ENCODE measurements around the gene CCDC141. TPM values are rescaled to one million over a fixed set of nuclear protein-coding genes. Genes with fewer than 3 reads are reported as not detected.
A peak's percentile ranks its signal among the peaks of the same experiment; 100 is the strongest.

CCDC141 gene
- total and polyA plus RNA-seq, 7 experiments from 2014 or later = 8.2 to 39.2 (median 34.4) TPM

- H3K36me3 ChIP-seq (ENCODE audit: control insufficient read depth in 2 of 3, insufficient read depth in 3 of 3, low read length in 3 of 3) = no peaks in the 10 kb centered on the region
- H3K9me3 ChIP-seq (ENCODE audit: control insufficient read depth in 2 of 3, low read length in 3 of 3) = no peaks in the 10 kb centered on the region
- H3K9me3 Mint-ChIP-seq = peaks cover 7 to 50% (median 22%) of the 10 kb centered on the region in 11 donors
- no peaks in the 10 kb centered on the region for H3K4me1 Mint-ChIP-seq
- H3K27me3 ChIP-seq (ENCODE audit: control insufficient read depth in 2 of 2, insufficient read depth in 2 of 2, low read length in 2 of 2) = no peaks in the 10 kb centered on the region
- peaks cover 15 to 74% (median 62%) of the 10 kb centered on the region in 5 donors for H3K36me3 Mint-ChIP-seq
- no peak for ATAC-seq
- H3K4me3 Mint-ChIP-seq = no peak overlapping the region
- CTCF ChIA-PET = no interaction called here
- H3K27me3 Mint-ChIP-seq = no peaks in the 10 kb centered on the region
- H3K27ac Mint-ChIP-seq = no peak overlapping the region
- POLR2A ChIA-PET = no interaction called here
- no peak for DNase-seq
- H3K4me1 ChIP-seq (ENCODE audit: control insufficient read depth in 2 of 2, insufficient read depth in 2 of 2, low read length in 2 of 2) = no peaks in the 10 kb centered on the region
- intact Hi-C loops (cut with micrococcal nuclease) = no loop called here
- no peak overlapping the region for H3K27ac ChIP-seq (ENCODE audit: low read depth, low read length)
- no peak overlapping the region for H3K4me3 ChIP-seq (ENCODE audit: low read length)
Observed at GRCh38 chr2:178933493-178933892, 116.4 kb downstream of the CCDC141 start.

GRCh38 chr2:178928077-178928476, 121.9 kb downstream of the CCDC141 start:
- no peak overlapping the region for H3K4me3 ChIP-seq (ENCODE audit: low read length)
- peaks cover 0 to 2% (median 0%) of the 10 kb centered on the region in 7 donors for H3K4me1 Mint-ChIP-seq
- H3K27me3 ChIP-seq (ENCODE audit: control insufficient read depth in 2 of 2, insufficient read depth in 2 of 2, low read length in 2 of 2) = no peaks in the 10 kb centered on the region
- H3K4me1 ChIP-seq (ENCODE audit: control insufficient read depth in 2 of 2, insufficient read depth in 2 of 2, low read length in 2 of 2) = no peaks in the 10 kb centered on the region
- intact Hi-C loops (cut with micrococcal nuclease) = no loop called here
- DNase-seq (no peak), ATAC-seq (no peak)
- CTCF ChIA-PET = interaction anchor here (1.5 kb wide), 1 partner anchor 202 kb away, joined by 6 read pairs; no protein-coding TSS in a partner anchor
- H3K27ac ChIP-seq (ENCODE audit: low read depth, low read length) = no peak overlapping the region
- no peaks in the 10 kb centered on the region for H3K9me3 ChIP-seq (ENCODE audit: control insufficient read depth in 2 of 3, low read length in 3 of 3)
- no peaks in the 10 kb centered on the region for H3K27me3 Mint-ChIP-seq
- no peak overlapping the region for H3K27ac Mint-ChIP-seq
- no peaks in the 10 kb centered on the region for H3K36me3 ChIP-seq (ENCODE audit: control insufficient read depth in 2 of 3, insufficient read depth in 3 of 3, low read length in 3 of 3)
- H3K4me3 Mint-ChIP-seq = no peak overlapping the region
- H3K36me3 Mint-ChIP-seq = peaks cover 4 to 58% (median 41%) of the 10 kb centered on the region in 5 donors
- H3K9me3 Mint-ChIP-seq = peaks cover 0 to 22% (median 5%) of the 10 kb centered on the region in 11 donors
- POLR2A ChIA-PET = no interaction called here

GRCh38 chr2:178927173-178927572, 122.8 kb downstream of the CCDC141 start:
- Histone ChIP-seq H3K4me1 (ENCODE audit: control insufficient read depth in 2 of 2, insufficient read depth in 2 of 2, low read length in 2 of 2) (no peaks in the 10 kb centered on the region), H3K36me3 (ENCODE audit: control insufficient read depth in 2 of 3, insufficient read depth in 3 of 3, low read length in 3 of 3) (no peaks in the 10 kb centered on the region), H3K4me3 (ENCODE audit: low read length) (no peak overlapping the region), H3K27ac (ENCODE audit: low read depth, low read length) (no peak overlapping the region), H3K9me3 (ENCODE audit: control insufficient read depth in 2 of 3, low read length in 3 of 3) (no peaks in the 10 kb centered on the region), H3K27me3 (ENCODE audit: control insufficient read depth in 2 of 2, insufficient read depth in 2 of 2, low read length in 2 of 2) (no peaks in the 10 kb centered on the region)
- no peaks in the 10 kb centered on the region for H3K27me3 Mint-ChIP-seq
- H3K4me1 Mint-ChIP-seq = peaks cover 0 to 2% (median 0%) of the 10 kb centered on the region in 7 donors
- ChIA-PET CTCF (interaction anchor here (0.7 to 1.5 kb wide), 2 partner anchors 203 kb away, joined by 3 to 6 read pairs; no protein-coding TSS in a partner anchor), POLR2A (no interaction called here)
- no peak for DNase-seq
- intact Hi-C loops (cut with micrococcal nuclease) = no loop called here
- peaks cover 4 to 50% (median 35%) of the 10 kb centered on the region in 5 donors for H3K36me3 Mint-ChIP-seq
- no peak for ATAC-seq
- peak overlapping the region in 1 of 9 donors; percentile 31 for H3K27ac Mint-ChIP-seq
- peaks cover 0 to 19% (median 5%) of the 10 kb centered on the region in 11 donors for H3K9me3 Mint-ChIP-seq
- H3K4me3 Mint-ChIP-seq = no peak overlapping the region

GRCh38 chr2:178924817-178925216, 125.1 kb downstream of the CCDC141 start:
- no peak for DNase-seq
- Mint-ChIP-seq H3K27me3 (no peaks in the 10 kb centered on the region), H3K27ac (peak overlapping the region in 1 of 9 donors; percentile 58), H3K9me3 (no peaks in the 10 kb centered on the region), H3K36me3 (peaks cover 0 to 33% (median 13%) of the 10 kb centered on the region in 5 donors), H3K4me3 (no peak overlapping the region), H3K4me1 (peaks cover 0 to 2% (median 0%) of the 10 kb centered on the region in 7 donors)
- H3K9me3 ChIP-seq (ENCODE audit: control insufficient read depth in 2 of 3, low read length in 3 of 3) = no peaks in the 10 kb centered on the region
- H3K27me3 ChIP-seq (ENCODE audit: control insufficient read depth in 2 of 2, insufficient read depth in 2 of 2, low read length in 2 of 2) = no peaks in the 10 kb centered on the region
- ChIA-PET CTCF (no interaction called here), POLR2A (no interaction called here)
- ATAC-seq = no peak
- H3K27ac ChIP-seq (ENCODE audit: low read depth, low read length) = no peak overlapping the region
- H3K4me3 ChIP-seq (ENCODE audit: low read length) = no peak overlapping the region
- H3K4me1 ChIP-seq (ENCODE audit: control insufficient read depth in 2 of 2, insufficient read depth in 2 of 2, low read length in 2 of 2) = no peaks in the 10 kb centered on the region
- intact Hi-C loops (cut with micrococcal nuclease) = no loop called here
- no peaks in the 10 kb centered on the region for H3K36me3 ChIP-seq (ENCODE audit: control insufficient read depth in 2 of 3, insufficient read depth in 3 of 3, low read length in 3 of 3)

GRCh38 chr2:178923546-178923945, 126.4 kb downstream of the CCDC141 start:
- intact Hi-C loops (cut with micrococcal nuclease) = no loop called here
- peaks cover 0 to 2% (median 0%) of the 10 kb centered on the region in 7 donors for H3K4me1 Mint-ChIP-seq
- DNase-seq = no peak
- Histone ChIP-seq H3K27ac (ENCODE audit: low read depth, low read length) (no peak overlapping the region), H3K27me3 (ENCODE audit: control insufficient read depth in 2 of 2, insufficient read depth in 2 of 2, low read length in 2 of 2) (no peaks in the 10 kb centered on the region), H3K4me3 (ENCODE audit: low read length) (no peak overlapping the region), H3K36me3 (ENCODE audit: control insufficient read depth in 2 of 3, insufficient read depth in 3 of 3, low read length in 3 of 3) (no peaks in the 10 kb centered on the region), H3K9me3 (ENCODE audit: control insufficient read depth in 2 of 3, low read length in 3 of 3) (no peaks in the 10 kb centered on the region), H3K4me1 (ENCODE audit: control insufficient read depth in 2 of 2, insufficient read depth in 2 of 2, low read length in 2 of 2) (no peaks in the 10 kb centered on the region)
- ChIA-PET POLR2A (no interaction called here), CTCF (interaction anchor here (0.6 kb wide), 1 partner anchor 582 kb away, joined by 4 read pairs; no protein-coding TSS in a partner anchor)
- H3K36me3 Mint-ChIP-seq = peaks cover 1 to 38% (median 15%) of the 10 kb centered on the region in 5 donors
- H3K4me3 Mint-ChIP-seq = no peak overlapping the region
- no peaks in the 10 kb centered on the region for H3K27me3 Mint-ChIP-seq
- H3K27ac Mint-ChIP-seq = no peak overlapping the region
- no peak for ATAC-seq
- no peaks in the 10 kb centered on the region for H3K9me3 Mint-ChIP-seq

GRCh38 chr2:178920916-178921513, 128.9 kb downstream of the CCDC141 start:
- peaks cover 0 to 3% (median 0%) of the 10 kb centered on the region in 7 donors for H3K4me1 Mint-ChIP-seq
- no peaks in the 10 kb centered on the region for H3K9me3 ChIP-seq (ENCODE audit: control insufficient read depth in 2 of 3, low read length in 3 of 3)
- no peak overlapping the region for H3K4me3 Mint-ChIP-seq
- H3K4me3 ChIP-seq (ENCODE audit: low read length) = no peak overlapping the region
- peak overlapping the region in 1 of 9 donors; percentile 1 for H3K27ac Mint-ChIP-seq
- CTCF ChIA-PET = no interaction called here
- POLR2A ChIA-PET = interaction anchor here (0.8 kb wide), 1 partner anchor 111 kb away, joined by 5 read pairs; no protein-coding TSS in a partner anchor
- ATAC-seq = no peak
- no peak overlapping the region for H3K27ac ChIP-seq (ENCODE audit: low read depth, low read length)
- H3K27me3 Mint-ChIP-seq = no peaks in the 10 kb centered on the region
- H3K27me3 ChIP-seq (ENCODE audit: control insufficient read depth in 2 of 2, insufficient read depth in 2 of 2, low read length in 2 of 2) = no peaks in the 10 kb centered on the region
- no peaks in the 10 kb centered on the region for H3K4me1 ChIP-seq (ENCODE audit: control insufficient read depth in 2 of 2, insufficient read depth in 2 of 2, low read length in 2 of 2)
- peaks cover 0 to 4% (median 0%) of the 10 kb centered on the region in 3 experiments for H3K36me3 ChIP-seq (ENCODE audit: control insufficient read depth in 2 of 3, insufficient read depth in 3 of 3, low read length in 3 of 3)
- no peak for DNase-seq
- no peaks in the 10 kb centered on the region for H3K9me3 Mint-ChIP-seq
- H3K36me3 Mint-ChIP-seq = peaks cover 3 to 37% (median 15%) of the 10 kb centered on the region in 5 donors
- intact Hi-C loops (cut with micrococcal nuclease) = no loop called here

GRCh38 chr2:178917555-178917954, 132.4 kb downstream of the CCDC141 start:
- peaks cover 0 to 12% (median 4%) of the 10 kb centered on the region in 7 donors for H3K4me1 Mint-ChIP-seq
- Histone ChIP-seq H3K27me3 (ENCODE audit: control insufficient read depth in 2 of 2, insufficient read depth in 2 of 2, low read length in 2 of 2) (no peaks in the 10 kb centered on the region), H3K27ac (ENCODE audit: low read depth, low read length) (no peak overlapping the region), H3K4me3 (ENCODE audit: low read length) (no peak overlapping the region), H3K9me3 (ENCODE audit: control insufficient read depth in 2 of 3, low read length in 3 of 3) (no peaks in the 10 kb centered on the region), H3K36me3 (ENCODE audit: control insufficient read depth in 2 of 3, insufficient read depth in 3 of 3, low read length in 3 of 3) (peaks cover 0 to 4% (median 0%) of the 10 kb centered on the region in 3 experiments), H3K4me1 (ENCODE audit: control insufficient read depth in 2 of 2, insufficient read depth in 2 of 2, low read length in 2 of 2) (no peaks in the 10 kb centered on the region)
- ChIA-PET POLR2A (no interaction called here), CTCF (no interaction called here)
- H3K4me3 Mint-ChIP-seq = no peak overlapping the region
- no peak overlapping the region for H3K27ac Mint-ChIP-seq
- peaks cover 3 to 37% (median 15%) of the 10 kb centered on the region in 5 donors for H3K36me3 Mint-ChIP-seq
- no peaks in the 10 kb centered on the region for H3K9me3 Mint-ChIP-seq
- no peak for DNase-seq
- intact Hi-C loops (cut with micrococcal nuclease) = loop anchor here in 1 of 2 donors (5.0 kb wide), 1 partner anchor 805 kb away; the partner anchor contains the start of gene RBM45
- ATAC-seq = no peak
- H3K27me3 Mint-ChIP-seq = no peaks in the 10 kb centered on the region

All from naive thymus-derived CD4-positive, alpha-beta T cell (primary cell).